Panc1 (cell line): Measurements from ENCODE around the gene OTULIN. TPM values are rescaled to one million over a fixed set of nuclear protein-coding genes. Genes with fewer than 3 reads are reported as not detected.

Experiments
- ATAC-seq: fragments of 200-7000 bp; cut with Tn5 transposase; 2 replicates; pipeline ENCODE4 v1.9.1; 2020; ENCODE audit warnings: mild to moderate bottlenecking, moderate library complexity
- BruUV-seq: library from RNA; stranded (reverse); fragments of 400-500 nt; replicated peaks from 2 replicates; lab custom pipeline; 2021; lab: Mats Ljungman, UMichigan
- CTCF ChIA-PET: fragments of 300-600 bp; sonication (Branson Sonifier 250); formaldehyde crosslinking; loops from one replicate; lab custom pipeline; 2022; ENCODE audit warnings: antibody characterized with exemption; lab: Charles Lee
- POLR2A ChIA-PET: fragments of 300-600 bp; sonication (Branson Sonifier 250); formaldehyde crosslinking; loops from one replicate; lab custom pipeline; 2022; ENCODE audit warnings: antibody characterized with exemption; lab: Charles Lee
- DNase-seq: peaks from one replicate; pipeline ENCODE4 v3.0.0-alpha.2; 2010; ENCODE audit warnings: low read depth, low spot score
- H3K27ac ChIP-seq: 2 replicates; pipeline ENCODE4 v1.5.1; 2011; ENCODE audit warnings: mild to moderate bottlenecking, low read length, inconsistent platforms
- H3K27me3 ChIP-seq: fragments of 200-500 bp; sonication (Bioruptor generic); 2 replicates; pipeline ENCODE4 v1.6.0; 2014; ENCODE audit warnings: low read length, inconsistent platforms; ENCODE audit not compliant: control insufficient read depth, insufficient read depth
- H3K36me3 ChIP-seq: fragments of 200-500 bp; sonication (Bioruptor generic); 2 replicates; pipeline ENCODE4 v1.5.1; 2014; ENCODE audit warnings: inconsistent platforms, mild to moderate bottlenecking, low read length, moderate library complexity; ENCODE audit not compliant: control insufficient read depth, insufficient read depth
- H3K4me1 ChIP-seq: 2 replicates; pipeline ENCODE4 v1.5.1; 2011; ENCODE audit warnings: inconsistent platforms, mild to moderate bottlenecking, low read length, moderate library complexity; ENCODE audit not compliant: control insufficient read depth, insufficient read depth
- H3K4me3 ChIP-seq, 2 experiments: 2 replicates each; pipeline ENCODE4 v1.5.1; 2011 to 2012; ENCODE audit warnings: low read depth in 2 of 2, low read length in 2 of 2, mild to moderate bottlenecking in 2 of 2, inconsistent platforms in 1 of 2, moderate library complexity in 1 of 2
- H3K9me3 ChIP-seq: fragments of 200-500 bp; sonication (Bioruptor generic); 2 replicates; pipeline ENCODE4 v1.5.1; 2014; ENCODE audit warnings: low read depth, mild to moderate bottlenecking, inconsistent platforms, low read length, moderate library complexity; ENCODE audit not compliant: control insufficient read depth, insufficient read depth
- POLR2AphosphoS5 ChIP-seq: IDR thresholded peaks from 2 replicates; pipeline ENCODE4 v1.6.1; 2012; ENCODE audit warnings: mild to moderate bottlenecking, low read depth, low read length, moderate library complexity
- SIN3A ChIP-seq: IDR thresholded peaks from 2 replicates; pipeline ENCODE4 v1.6.1; 2012; ENCODE audit warnings: low read depth, mild to moderate bottlenecking, low read length, moderate library complexity, borderline replicate concordance; ENCODE audit not compliant: insufficient read depth
- TCF7L2 ChIP-seq: IDR thresholded peaks from 2 replicates; pipeline ENCODE4 v1.6.1; 2011; ENCODE audit warnings: mild to moderate bottlenecking, low read depth, low read length, inconsistent platforms
- in situ Hi-C: cut with HindIII; loops from 2 replicates; pipeline ENCODE4 v1.10.0; 2016; ENCODE audit warnings: low sequenced_read_pairs, low pct_unique_long_range_greater_than_20kb
- intact Hi-C: fragments of 100-400 bp; cut with micrococcal nuclease; formaldehyde crosslinking; loops from one replicate; pipeline ENCODE4 v1.10.0; 2022; ENCODE audit not compliant: unreplicated experiment
- total RNA-seq: library from RNA; stranded (reverse); gene quantifications from one replicate; pipeline ENCODE4 v1.2.1, GENCODE V29; 2021; ENCODE audit not compliant: unreplicated experiment
- TF ChIP-seq, protein P1 (sequence below): fragments of 450-650 bp; IDR thresholded peaks from 2 replicates; pipeline ENCODE4 v1.5.1; 2017; ENCODE audit warnings: mild to moderate bottlenecking
- TF ChIP-seq, protein P2 (sequence below), 2 experiments: IDR thresholded peaks; 2 replicates each; pipeline ENCODE4 v1.6.1; 2011 to 2012; ENCODE audit warnings: low read depth in 2 of 2, control low read depth in 1 of 2, low read length in 1 of 2, mild to moderate bottlenecking in 1 of 2, moderate library complexity in 1 of 2; ENCODE audit not compliant: insufficient read depth in 1 of 2

Gene OTULIN
- total RNA-seq, 1 experiment from 2014 or later = 40.1 TPM

DNA sequence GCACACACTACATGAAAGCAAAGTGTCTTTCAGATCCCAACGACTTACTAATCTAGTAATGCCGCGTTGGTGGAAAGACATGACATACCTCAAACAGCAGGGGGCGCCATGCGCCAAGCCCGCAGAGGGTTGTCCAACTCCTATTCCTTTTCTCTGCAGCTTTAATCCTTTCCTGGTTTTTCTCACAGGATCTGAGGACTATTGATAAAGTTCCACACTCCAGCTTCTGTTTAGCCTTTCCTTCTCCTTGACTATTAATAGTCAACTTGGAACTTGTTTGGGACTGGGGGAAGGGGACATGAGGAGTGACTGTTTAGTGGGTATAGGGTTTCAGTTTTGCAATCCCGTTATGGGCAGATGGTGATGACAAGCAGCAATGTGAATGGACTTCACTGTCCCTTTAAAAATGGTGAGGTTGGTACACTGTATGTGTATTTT, 62.9 kb downstream of the OTULIN start:
- H3K4me3 ChIP-seq = no peak overlapping the region
- ChIA-PET POLR2A (no interaction called here), CTCF (interaction anchor here (1.9 kb wide), 1 partner anchor 276 kb away, joined by 16 read pairs; no protein-coding TSS in a partner anchor)
- BruUV-seq = no TSS peak
- intact Hi-C loops = loop anchor here (1.0 to 10.0 kb wide), 3 partner anchors 145 to 697 kb away; partner anchors contain the start of gene ANKH
- ATAC-seq = peak; percentile 80
- TF ChIP-seq, protein P1, sequence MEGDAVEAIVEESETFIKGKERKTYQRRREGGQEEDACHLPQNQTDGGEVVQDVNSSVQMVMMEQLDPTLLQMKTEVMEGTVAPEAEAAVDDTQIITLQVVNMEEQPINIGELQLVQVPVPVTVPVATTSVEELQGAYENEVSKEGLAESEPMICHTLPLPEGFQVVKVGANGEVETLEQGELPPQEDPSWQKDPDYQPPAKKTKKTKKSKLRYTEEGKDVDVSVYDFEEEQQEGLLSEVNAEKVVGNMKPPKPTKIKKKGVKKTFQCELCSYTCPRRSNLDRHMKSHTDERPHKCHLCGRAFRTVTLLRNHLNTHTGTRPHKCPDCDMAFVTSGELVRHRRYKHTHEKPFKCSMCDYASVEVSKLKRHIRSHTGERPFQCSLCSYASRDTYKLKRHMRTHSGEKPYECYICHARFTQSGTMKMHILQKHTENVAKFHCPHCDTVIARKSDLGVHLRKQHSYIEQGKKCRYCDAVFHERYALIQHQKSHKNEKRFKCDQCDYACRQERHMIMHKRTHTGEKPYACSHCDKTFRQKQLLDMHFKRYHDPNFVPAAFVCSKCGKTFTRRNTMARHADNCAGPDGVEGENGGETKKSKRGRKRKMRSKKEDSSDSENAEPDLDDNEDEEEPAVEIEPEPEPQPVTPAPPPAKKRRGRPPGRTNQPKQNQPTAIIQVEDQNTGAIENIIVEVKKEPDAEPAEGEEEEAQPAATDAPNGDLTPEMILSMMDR = peak; percentile 96
- TF ChIP-seq, protein P2, sequence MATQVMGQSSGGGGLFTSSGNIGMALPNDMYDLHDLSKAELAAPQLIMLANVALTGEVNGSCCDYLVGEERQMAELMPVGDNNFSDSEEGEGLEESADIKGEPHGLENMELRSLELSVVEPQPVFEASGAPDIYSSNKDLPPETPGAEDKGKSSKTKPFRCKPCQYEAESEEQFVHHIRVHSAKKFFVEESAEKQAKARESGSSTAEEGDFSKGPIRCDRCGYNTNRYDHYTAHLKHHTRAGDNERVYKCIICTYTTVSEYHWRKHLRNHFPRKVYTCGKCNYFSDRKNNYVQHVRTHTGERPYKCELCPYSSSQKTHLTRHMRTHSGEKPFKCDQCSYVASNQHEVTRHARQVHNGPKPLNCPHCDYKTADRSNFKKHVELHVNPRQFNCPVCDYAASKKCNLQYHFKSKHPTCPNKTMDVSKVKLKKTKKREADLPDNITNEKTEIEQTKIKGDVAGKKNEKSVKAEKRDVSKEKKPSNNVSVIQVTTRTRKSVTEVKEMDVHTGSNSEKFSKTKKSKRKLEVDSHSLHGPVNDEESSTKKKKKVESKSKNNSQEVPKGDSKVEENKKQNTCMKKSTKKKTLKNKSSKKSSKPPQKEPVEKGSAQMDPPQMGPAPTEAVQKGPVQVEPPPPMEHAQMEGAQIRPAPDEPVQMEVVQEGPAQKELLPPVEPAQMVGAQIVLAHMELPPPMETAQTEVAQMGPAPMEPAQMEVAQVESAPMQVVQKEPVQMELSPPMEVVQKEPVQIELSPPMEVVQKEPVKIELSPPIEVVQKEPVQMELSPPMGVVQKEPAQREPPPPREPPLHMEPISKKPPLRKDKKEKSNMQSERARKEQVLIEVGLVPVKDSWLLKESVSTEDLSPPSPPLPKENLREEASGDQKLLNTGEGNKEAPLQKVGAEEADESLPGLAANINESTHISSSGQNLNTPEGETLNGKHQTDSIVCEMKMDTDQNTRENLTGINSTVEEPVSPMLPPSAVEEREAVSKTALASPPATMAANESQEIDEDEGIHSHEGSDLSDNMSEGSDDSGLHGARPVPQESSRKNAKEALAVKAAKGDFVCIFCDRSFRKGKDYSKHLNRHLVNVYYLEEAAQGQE (IDR thresholded peaks at IDR 0.05; ENCODE audit: insufficient read depth in 1 of 2, low read depth in 2 of 2, low read length in 1 of 2) = no peak
- DNase-seq = peak; percentile 78
- H3K9me3 ChIP-seq = no peaks in the 10 kb centered on the region
- in situ Hi-C loops = no loop called here
- H3K4me1 ChIP-seq = no peaks in the 10 kb centered on the region
- no peak overlapping the region for H3K27ac ChIP-seq
- H3K27me3 ChIP-seq = no peaks in the 10 kb centered on the region
- H3K36me3 ChIP-seq = no peaks in the 10 kb centered on the region

DNA sequence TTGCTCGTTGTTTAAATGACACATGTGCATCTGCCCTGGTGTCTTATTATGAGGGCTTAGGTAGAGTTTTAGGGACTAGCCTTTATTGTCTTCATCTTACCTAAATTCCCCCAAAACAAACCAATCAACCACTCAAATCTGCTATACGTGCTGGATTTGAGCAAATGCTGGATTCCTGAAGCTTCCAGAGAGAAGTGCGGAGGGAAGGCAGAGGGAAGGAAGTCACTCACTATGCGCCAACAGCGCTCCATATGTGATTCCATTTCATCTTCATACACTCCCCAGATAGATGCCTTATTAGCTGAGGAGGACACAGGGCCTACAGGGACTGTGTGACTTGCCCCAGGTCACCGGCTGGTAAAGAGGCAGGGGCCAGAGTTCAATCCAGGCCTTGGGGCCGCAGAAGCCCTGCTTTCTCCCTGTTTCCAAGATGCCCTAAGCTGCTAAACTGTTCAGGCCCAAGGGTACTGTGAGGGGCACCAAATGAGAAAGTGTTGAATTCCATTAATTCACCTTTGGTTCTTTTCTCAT, 63.5 kb downstream of the OTULIN start:
- CTCF ChIA-PET = interaction anchor here (1.9 kb wide), 1 partner anchor 276 kb away, joined by 16 read pairs; no protein-coding TSS in a partner anchor
- ATAC-seq = no peak

DNA sequence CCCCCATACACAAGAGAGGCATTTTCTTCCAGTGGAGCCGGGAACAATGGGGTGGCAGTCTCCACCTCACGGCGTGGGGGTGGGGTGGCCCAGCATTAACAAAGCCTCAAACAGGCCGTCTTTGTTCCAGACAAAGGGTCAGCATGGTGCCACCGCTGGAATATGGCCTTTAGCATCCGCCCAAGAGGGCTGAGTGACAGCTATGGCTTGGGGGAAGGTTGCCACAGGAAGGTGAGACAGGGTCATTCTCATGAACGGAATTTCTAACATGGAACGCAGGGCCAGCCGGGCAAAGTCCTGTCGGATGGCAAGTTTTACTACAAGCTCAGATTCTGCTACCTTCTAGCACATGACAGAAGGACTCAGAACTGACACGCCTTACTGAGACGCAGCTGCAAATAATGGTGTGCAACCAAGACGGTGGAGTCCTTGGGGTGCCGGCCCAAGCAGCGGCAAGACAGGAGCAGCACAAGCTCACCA, 64.0 kb downstream of the OTULIN start:
- POLR2A ChIA-PET = no interaction called here
- Histone ChIP-seq H3K4me3 (no peak overlapping the region), H3K9me3 (no peaks in the 10 kb centered on the region), H3K27me3 (no peaks in the 10 kb centered on the region), H3K27ac (no peak overlapping the region), H3K36me3 (no peaks in the 10 kb centered on the region), H3K4me1 (no peaks in the 10 kb centered on the region)
- no TSS peak for BruUV-seq
- intact Hi-C loops (loop anchor here (5.0 to 10.0 kb wide), 2 partner anchors 144 to 696 kb away; partner anchors contain the start of gene ANKH), in situ Hi-C loops (no loop called here)
- CTCF ChIA-PET = no interaction called here
- TF ChIP-seq POLR2AphosphoS5 (no peak), SIN3A (no peak), TCF7L2 (no peak)
- TF ChIP-seq, protein P1 = no peak
- TF ChIP-seq, protein P2 (IDR thresholded peaks at IDR 0.05; ENCODE audit: insufficient read depth in 1 of 2, low read depth in 2 of 2, low read length in 1 of 2) = no peak
- ATAC-seq (no peak), DNase-seq (no peak)

More for the DNA sequence above, 63.5 kb downstream of the OTULIN start:
- POLR2A ChIA-PET = no interaction called here
- Histone ChIP-seq H3K36me3 (no peaks in the 10 kb centered on the region), H3K27me3 (no peaks in the 10 kb centered on the region), H3K9me3 (no peaks in the 10 kb centered on the region), H3K27ac (no peak overlapping the region), H3K4me1 (no peaks in the 10 kb centered on the region), H3K4me3 (no peak overlapping the region)
- no peak for DNase-seq
- in situ Hi-C loops (no loop called here), intact Hi-C loops (loop anchor here (1.0 to 10.0 kb wide), 3 partner anchors 144 to 697 kb away; partner anchors contain the start of gene ANKH)
- TF ChIP-seq SIN3A (no peak), TCF7L2 (no peak), POLR2AphosphoS5 (no peak)
- BruUV-seq = no TSS peak
